Endothelial cell of umbilical vein (primary cell): ENCODE data around the gene IL1RL2.

Experiments
- EZH2 ChIP-seq: IDR thresholded peaks from 2 replicates; pipeline ENCODE4 v1.6.1; 2012; ENCODE audit warnings: borderline replicate concordance, low read depth, mild to moderate bottlenecking, moderate library complexity, low read length, inconsistent platforms; ENCODE audit not compliant: severe bottlenecking
- FOS ChIP-seq: IDR thresholded peaks from 2 replicates; pipeline ENCODE4 v1.6.1; 2011; ENCODE audit warnings: mild to moderate bottlenecking, low read length, moderate library complexity, borderline replicate concordance; ENCODE audit not compliant: insufficient read depth
- GATA2 ChIP-seq: IDR thresholded peaks from 2 replicates; pipeline ENCODE4 v1.7.0; 2011; ENCODE audit warnings: low read depth, mild to moderate bottlenecking, moderate library complexity, mixed read lengths, low read length; ENCODE audit not compliant: insufficient read length, insufficient read depth
- JUN ChIP-seq: IDR thresholded peaks from 2 replicates; pipeline ENCODE4 v1.6.1; 2011; ENCODE audit warnings: borderline replicate concordance, low read depth; ENCODE audit not compliant: insufficient read length, insufficient read depth
- MAX ChIP-seq: IDR thresholded peaks from 2 replicates; pipeline ENCODE4 v1.6.1; 2011; ENCODE audit not compliant: insufficient read depth, insufficient read length
- MYC ChIP-seq: IDR thresholded peaks from one replicate; pipeline ENCODE4 v1.6.1; 2011; ENCODE audit warnings: mild to moderate bottlenecking, low read depth, low read length
- POLR2A ChIP-seq: IDR thresholded peaks from 2 replicates; pipeline ENCODE4 v1.6.1; 2012; ENCODE audit warnings: low read depth, mild to moderate bottlenecking, control low read depth, low read length
- POLR2AphosphoS5 ChIP-seq: IDR thresholded peaks from 2 replicates; pipeline ENCODE4 v1.6.1; 2012; ENCODE audit warnings: low read depth, mild to moderate bottlenecking, control low read depth, low read length, moderate library complexity; ENCODE audit not compliant: insufficient read depth
- TF ChIP-seq, protein P1 (sequence below), 2 donors: IDR thresholded peaks; 1 replicate in 1 of 2; 2 replicates in 1 of 2; pipeline ENCODE4 v1.5.1; 2011; ENCODE audit warnings: low read length in 2 of 2, mild to moderate bottlenecking in 2 of 2, moderate library complexity in 2 of 2, control low read depth in 1 of 2, inconsistent platforms in 1 of 2, low read depth in 1 of 2; ENCODE audit not compliant: insufficient read depth in 1 of 2; ENCODE audit errors: extremely low read depth in 1 of 2

DNA sequence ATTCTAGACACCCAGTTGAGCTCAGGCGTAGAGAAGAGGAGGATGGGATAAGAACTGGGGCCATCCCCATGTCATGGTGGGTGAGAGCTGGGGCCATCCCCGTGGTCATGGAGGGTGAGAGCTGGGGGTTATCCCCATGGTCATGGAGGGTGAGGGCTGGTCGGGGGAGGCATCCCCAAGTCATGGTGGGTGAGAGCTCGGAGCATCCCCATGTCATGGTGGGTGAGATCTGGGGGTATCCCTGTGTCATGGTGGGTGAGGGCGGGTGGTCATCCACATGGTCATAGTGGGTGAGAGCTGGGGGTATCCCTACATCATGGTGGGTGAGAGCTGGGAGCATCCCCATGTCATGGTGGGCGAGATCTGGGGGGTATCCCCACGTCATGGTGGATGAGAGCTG, 52.5 kb downstream of the IL1RL2 start:
- TF ChIP-seq, protein P1, sequence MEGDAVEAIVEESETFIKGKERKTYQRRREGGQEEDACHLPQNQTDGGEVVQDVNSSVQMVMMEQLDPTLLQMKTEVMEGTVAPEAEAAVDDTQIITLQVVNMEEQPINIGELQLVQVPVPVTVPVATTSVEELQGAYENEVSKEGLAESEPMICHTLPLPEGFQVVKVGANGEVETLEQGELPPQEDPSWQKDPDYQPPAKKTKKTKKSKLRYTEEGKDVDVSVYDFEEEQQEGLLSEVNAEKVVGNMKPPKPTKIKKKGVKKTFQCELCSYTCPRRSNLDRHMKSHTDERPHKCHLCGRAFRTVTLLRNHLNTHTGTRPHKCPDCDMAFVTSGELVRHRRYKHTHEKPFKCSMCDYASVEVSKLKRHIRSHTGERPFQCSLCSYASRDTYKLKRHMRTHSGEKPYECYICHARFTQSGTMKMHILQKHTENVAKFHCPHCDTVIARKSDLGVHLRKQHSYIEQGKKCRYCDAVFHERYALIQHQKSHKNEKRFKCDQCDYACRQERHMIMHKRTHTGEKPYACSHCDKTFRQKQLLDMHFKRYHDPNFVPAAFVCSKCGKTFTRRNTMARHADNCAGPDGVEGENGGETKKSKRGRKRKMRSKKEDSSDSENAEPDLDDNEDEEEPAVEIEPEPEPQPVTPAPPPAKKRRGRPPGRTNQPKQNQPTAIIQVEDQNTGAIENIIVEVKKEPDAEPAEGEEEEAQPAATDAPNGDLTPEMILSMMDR (IDR thresholded peaks at IDR 0.05; ENCODE audit: extremely low read depth in 1 of 2, insufficient read depth in 1 of 2, low read depth in 1 of 2, low read length in 2 of 2): no peak
- no peak for TF ChIP-seq POLR2A
- no peak for TF ChIP-seq MAX
- TF ChIP-seq POLR2AphosphoS5: no peak
- TF ChIP-seq EZH2: no peak
- no peak for TF ChIP-seq MYC
- no peak for TF ChIP-seq GATA2
- TF ChIP-seq JUN: no peak
- TF ChIP-seq FOS: no peak
